GM18861 (cell line): ENCODE data around the gene SCUBE2.

Source experiments
- ATAC-seq: cut with Tn5 transposase; IDR thresholded peaks from one replicate; pipeline ENCODE4 v1.9.1; 2021; ENCODE audit not compliant: unreplicated experiment

The SCUBE2 gene

DNA sequence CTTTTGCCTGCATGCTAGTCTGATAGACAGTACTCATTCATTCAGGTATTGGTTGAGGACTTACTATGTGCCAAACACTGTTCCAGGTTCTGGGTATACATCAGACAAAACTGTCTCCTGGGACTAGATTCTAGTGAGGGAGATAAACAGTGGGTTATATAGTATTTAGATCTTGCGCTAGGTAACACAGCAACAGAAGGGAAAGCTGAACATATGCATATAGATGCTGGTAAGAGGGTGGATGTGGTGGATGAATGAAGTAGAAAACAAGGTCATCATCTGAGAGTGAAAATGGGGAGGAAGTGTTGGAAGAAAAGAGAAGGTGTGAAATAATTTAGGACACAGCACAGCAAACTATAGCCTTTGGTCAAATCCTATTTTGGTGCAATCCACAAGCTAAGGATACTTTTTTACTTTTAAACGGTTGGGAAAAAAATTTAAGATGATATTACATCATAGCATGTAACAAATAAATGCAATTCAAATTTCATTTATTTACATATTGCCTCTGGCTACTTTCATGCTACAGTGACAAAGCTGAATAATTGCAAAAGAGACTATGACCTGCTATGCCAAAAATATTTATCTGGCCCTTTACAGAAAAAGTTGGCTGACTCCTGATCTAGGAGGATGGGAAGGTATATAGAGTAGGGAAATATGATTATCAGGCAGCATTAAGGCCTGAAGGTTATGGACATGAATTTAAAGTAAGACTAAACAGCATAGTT is 120.0 kb downstream of the SCUBE2 start:
- ATAC-seq, result no peak
